Measurements from ENCODE around the gene LRMDA. TPM values are rescaled to one million over a fixed set of nuclear protein-coding genes. Genes with fewer than 3 reads are reported as not detected.

The LRMDA gene
- total and polyA plus RNA-seq, 2 of the 13 experiments (the other 11 are each of a cell fraction or from before 2014, with no cell fraction given): 13.4 to 22.0 TPM

DNA sequence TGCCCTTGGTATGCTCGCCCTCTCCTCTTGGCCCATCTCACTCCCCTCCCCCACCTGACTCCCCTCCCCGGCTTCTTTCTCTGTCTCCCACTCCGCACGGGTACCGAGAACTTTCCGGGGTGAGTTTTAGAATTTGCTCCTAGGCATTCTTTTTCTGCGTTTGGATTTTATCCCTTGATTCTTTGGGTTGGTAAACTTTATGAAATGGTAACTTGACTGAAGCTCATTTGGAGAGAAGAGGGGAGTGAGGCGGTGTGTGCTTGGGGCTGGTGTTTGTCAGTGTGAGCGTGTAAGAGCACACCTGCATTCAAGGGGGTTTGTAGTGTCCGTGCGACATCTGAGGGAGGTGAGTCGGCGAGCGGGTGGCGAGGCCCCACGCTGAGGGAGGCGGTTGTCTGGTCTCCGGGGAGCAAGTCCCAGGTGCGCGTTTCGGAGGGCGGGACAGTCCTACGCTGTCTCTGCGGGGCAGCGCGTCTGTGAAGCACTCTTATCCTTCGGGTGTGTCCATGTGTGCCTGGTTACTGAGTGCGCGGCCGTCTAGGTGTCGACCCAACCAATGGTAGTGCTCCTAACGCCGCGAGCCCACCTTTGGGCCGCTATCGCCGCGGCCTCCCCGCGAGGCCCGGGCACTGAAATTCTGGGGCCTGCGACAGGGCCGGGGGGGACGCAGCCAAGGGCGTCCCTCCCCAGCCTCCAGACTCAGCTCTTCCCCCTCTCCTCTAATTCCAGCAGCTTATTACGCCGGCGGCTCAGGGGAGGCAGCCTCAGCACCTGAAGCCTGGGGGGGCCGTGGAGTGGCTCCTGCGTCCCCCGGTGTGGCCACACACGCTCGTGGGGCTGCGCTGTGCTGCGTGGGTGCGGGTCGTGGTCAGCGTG, 27.2 kb upstream of the LRMDA start (continued):
- TF ChIP-seq SMC3 (IDR thresholded peaks at IDR 0.05; ENCODE audit: low read length) (no peak), TP53 (CRISPR knock-in tag; conservative IDR thresholded peaks at IDR 0.05) (no peak)

DNA sequence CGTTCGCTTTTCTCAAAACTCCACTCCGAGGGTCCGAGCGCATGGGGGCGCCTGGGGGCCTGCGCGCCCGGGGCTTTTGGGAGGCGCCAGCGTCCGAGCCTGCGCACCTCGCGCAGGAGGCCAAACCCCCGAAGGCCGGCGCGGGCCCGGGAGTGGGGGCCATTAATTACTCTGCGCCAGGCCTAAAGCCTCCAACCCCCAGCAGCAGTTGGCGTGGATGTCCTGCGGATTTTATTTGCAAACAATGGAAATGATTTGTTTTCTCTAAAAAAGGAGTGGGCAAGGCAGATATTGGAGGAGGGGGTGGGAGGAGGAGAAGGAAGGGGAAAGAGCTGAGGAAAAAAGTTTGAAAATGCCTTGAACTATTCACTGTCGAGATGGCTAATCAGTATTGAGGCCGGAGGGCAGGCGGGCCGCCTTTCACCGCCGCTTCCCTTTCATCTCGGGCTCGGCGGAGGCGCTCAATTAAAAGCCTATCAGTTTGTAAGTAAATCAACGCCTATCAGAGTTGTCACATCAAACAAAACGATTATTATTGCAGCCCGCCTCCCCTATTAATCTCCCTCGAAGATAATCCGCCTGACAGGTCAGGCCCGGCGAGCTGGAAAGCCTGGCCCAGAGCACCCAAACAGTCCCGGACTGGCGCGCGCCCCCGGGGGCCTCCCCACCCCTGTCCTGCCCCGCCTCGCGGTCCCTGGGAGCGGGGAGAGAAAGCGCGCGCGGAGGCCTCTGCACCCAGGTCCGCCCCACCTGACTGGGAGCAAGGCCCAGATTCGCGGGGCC, 26.4 kb upstream of the LRMDA start:
- CTCF ChIA-PET (ENCODE audit: low intra/inter-chr PET ratio, low total read pairs): no interaction called here
- WGBS (ENCODE audit: low lambda C conversion rate): under 1% methylated on average over 19 of the region's 56 CpGs
- no peaks in the 10 kb centered on the region for H3K9me3 ChIP-seq (ENCODE audit: low read length)
- peak overlapping the region; percentile 77 to 100 (median 95) for H3K4me3 ChIP-seq (replicated peaks in 1 of 3; ENCODE audit: insufficient read depth in 1 of 3, low read depth in 2 of 3, low read length in 3 of 3)
- peak; percentile 25 for ATAC-seq
- peaks cover 0 to 5% of the 10 kb centered on the region in 2 experiments; a peak in 1 of 5 replicates for H3K36me3 ChIP-seq (replicated peaks in 1 of 2; ENCODE audit: control insufficient read depth in 1 of 2, insufficient read depth in 2 of 2, low read length in 2 of 2)
- H4K20me1 ChIP-seq (ENCODE audit: insufficient read depth, low read length): peaks cover 11% of the 10 kb centered on the region; the same call in 1 of the 2 replicates
- peak overlapping the region; percentile 93 for H3K9ac ChIP-seq (ENCODE audit: insufficient read depth, low read depth, low read length)
- in situ Hi-C loops (cut with HindIII; ENCODE audit: extremely low pct_ligation_motif_present, low pct_unique_long_range_greater_than_20kb): loop anchor here (5.0 kb wide), 1 partner anchor 367 kb away; no protein-coding TSS in a partner anchor
- no peaks in the 10 kb centered on the region; a peak in 1 of 5 replicates for H3K27me3 ChIP-seq (ENCODE audit: control insufficient read depth in 1 of 2, insufficient read depth in 2 of 2, low read length in 2 of 2)
- H2AFZ ChIP-seq (ENCODE audit: low read length): no peak overlapping the region
- H3K4me2 ChIP-seq (ENCODE audit: low read depth, low read length): peak overlapping the region; percentile 99
- peaks cover 32% of the 10 kb centered on the region for H3K79me2 ChIP-seq (ENCODE audit: insufficient read depth, low read length)
- BruUV-seq (replicated peaks): no TSS peak
- H3K27ac ChIP-seq (ENCODE audit: extremely low read length, insufficient read depth, low read length): peak overlapping the region; percentile 97
- POLR2A ChIA-PET: interaction anchor here (0.9 to 8.4 kb wide), 7 partner anchors 19 to 646 kb away, joined by 3 to 219 read pairs (median 3); partner anchors contain the start of gene LRMDA
- peak; percentile 32 for FAIRE-seq
- intact Hi-C loops (cut with micrococcal nuclease; ENCODE audit: unreplicated experiment): loop anchor here (2.0 to 10.0 kb wide), 6 partner anchors 92 to 1142 kb away; no protein-coding TSS in a partner anchor
- peak; percentile 89 for DNase-seq (ENCODE audit: low spot score)
- H3K4me1 ChIP-seq (ENCODE audit: insufficient read depth, low read length): peaks cover 15% of the 10 kb centered on the region
- TF ChIP-seq, protein P1, sequence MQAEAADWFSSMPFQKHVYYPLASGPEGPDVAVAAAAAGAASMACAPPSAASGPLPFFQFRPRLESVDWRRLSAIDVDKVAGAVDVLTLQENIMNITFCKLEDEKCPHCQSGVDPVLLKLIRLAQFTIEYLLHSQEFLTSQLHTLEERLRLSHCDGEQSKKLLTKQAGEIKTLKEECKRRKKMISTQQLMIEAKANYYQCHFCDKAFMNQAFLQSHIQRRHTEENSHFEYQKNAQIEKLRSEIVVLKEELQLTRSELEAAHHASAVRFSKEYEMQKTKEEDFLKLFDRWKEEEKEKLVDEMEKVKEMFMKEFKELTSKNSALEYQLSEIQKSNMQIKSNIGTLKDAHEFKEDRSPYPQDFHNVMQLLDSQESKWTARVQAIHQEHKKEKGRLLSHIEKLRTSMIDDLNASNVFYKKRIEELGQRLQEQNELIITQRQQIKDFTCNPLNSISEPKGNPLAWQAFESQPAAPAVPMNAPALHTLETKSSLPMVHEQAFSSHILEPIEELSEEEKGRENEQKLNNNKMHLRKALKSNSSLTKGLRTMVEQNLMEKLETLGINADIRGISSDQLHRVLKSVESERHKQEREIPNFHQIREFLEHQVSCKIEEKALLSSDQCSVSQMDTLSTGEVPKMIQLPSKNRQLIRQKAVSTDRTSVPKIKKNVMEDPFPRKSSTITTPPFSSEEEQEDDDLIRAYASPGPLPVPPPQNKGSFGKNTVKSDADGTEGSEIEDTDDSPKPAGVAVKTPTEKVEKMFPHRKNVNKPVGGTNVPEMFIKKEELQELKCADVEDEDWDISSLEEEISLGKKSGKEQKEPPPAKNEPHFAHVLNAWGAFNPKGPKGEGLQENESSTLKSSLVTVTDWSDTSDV (CRISPR knock-in tag; IDR thresholded peaks at IDR 0.05): no peak
- TF ChIP-seq FOXA3 (CRISPR knock-in tag; IDR thresholded peaks at IDR 0.05) (no peak), NFATC3 (CRISPR knock-in tag; IDR thresholded peaks at IDR 0.05) (no peak), ZNF354B (CRISPR knock-in tag; IDR thresholded peaks at IDR 0.05) (no peak), ZNF460 (CRISPR knock-in tag; IDR thresholded peaks at IDR 0.05; ENCODE audit: borderline replicate concordance) (no peak), ZBTB8A (CRISPR knock-in tag; IDR thresholded peaks at IDR 0.05; ENCODE audit: borderline replicate concordance, low read depth) (no peak), ZNF589 (CRISPR knock-in tag; conservative IDR thresholded peaks at IDR 0.05) (no peak)
- TF ChIP-seq, protein P2, sequence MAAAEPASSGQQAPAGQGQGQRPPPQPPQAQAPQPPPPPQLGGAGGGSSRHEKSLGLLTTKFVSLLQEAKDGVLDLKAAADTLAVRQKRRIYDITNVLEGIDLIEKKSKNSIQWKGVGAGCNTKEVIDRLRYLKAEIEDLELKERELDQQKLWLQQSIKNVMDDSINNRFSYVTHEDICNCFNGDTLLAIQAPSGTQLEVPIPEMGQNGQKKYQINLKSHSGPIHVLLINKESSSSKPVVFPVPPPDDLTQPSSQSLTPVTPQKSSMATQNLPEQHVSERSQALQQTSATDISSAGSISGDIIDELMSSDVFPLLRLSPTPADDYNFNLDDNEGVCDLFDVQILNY (CRISPR knock-in tag; conservative IDR thresholded peaks at IDR 0.05): peak; percentile 59; the same call in 1 of the 2 replicates
- TF ChIP-seq, protein P3, sequence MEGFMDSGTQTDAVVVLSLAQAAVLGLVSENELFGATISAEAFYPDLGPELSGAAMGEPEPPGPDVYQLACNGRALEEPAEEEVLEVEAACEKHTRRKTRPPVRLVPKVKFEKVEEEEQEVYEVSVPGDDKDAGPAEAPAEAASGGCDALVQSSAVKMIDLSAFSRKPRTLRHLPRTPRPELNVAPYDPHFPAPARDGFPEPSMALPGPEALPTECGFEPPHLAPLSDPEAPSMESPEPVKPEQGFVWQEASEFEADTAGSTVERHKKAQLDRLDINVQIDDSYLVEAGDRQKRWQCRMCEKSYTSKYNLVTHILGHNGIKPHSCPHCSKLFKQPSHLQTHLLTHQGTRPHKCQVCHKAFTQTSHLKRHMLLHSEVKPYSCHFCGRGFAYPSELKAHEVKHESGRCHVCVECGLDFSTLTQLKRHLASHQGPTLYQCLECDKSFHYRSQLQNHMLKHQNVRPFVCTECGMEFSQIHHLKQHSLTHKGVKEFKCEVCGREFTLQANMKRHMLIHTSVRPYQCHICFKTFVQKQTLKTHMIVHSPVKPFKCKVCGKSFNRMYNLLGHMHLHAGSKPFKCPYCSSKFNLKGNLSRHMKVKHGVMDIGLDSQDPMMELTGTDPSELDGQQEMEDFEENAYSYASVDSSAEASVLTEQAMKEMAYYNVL (CRISPR knock-in tag; IDR thresholded peaks at IDR 0.05; ENCODE audit: borderline replicate concordance): no peak

Data from HepG2 (cell line).